ENCODE data around the gene RDM1.

DNA sequence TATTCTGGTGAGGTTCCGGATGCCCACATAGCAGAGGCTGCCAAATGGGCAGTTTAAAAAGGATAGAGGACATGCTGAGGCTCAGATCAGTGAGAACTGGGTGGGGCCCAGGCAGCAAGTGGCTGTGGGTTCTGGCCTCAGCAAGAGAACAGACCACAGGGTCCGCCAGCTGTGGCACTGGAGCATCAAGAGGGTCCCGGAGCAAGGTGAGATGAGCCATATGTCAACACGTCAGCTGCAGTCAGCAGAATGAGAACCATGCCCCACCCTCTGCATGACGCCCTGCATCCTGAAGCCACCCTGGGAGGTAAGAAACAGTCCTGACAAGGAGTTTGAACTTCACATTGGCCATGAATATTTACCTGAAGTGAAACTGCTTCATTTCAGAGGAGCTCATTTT is 30.3 kb downstream of the RDM1 start:
- TF ChIP-seq JUN (IDR thresholded peaks at IDR 0.05) (no peak), NFE2L2 (conservative IDR thresholded peaks at IDR 0.05; ENCODE audit: low read length) (no peak), RCOR1 (IDR thresholded peaks at IDR 0.05; ENCODE audit: low read depth, low read length) (no peak)
- TF ChIP-seq, protein P1, sequence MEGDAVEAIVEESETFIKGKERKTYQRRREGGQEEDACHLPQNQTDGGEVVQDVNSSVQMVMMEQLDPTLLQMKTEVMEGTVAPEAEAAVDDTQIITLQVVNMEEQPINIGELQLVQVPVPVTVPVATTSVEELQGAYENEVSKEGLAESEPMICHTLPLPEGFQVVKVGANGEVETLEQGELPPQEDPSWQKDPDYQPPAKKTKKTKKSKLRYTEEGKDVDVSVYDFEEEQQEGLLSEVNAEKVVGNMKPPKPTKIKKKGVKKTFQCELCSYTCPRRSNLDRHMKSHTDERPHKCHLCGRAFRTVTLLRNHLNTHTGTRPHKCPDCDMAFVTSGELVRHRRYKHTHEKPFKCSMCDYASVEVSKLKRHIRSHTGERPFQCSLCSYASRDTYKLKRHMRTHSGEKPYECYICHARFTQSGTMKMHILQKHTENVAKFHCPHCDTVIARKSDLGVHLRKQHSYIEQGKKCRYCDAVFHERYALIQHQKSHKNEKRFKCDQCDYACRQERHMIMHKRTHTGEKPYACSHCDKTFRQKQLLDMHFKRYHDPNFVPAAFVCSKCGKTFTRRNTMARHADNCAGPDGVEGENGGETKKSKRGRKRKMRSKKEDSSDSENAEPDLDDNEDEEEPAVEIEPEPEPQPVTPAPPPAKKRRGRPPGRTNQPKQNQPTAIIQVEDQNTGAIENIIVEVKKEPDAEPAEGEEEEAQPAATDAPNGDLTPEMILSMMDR (IDR thresholded peaks at IDR 0.05): no peak

Measured in A549 (cell line).